Caki2 (cell line): ENCODE data around the gene PSMG2. TPM values are rescaled to one million over a fixed set of nuclear protein-coding genes. Genes with fewer than 3 reads are reported as not detected.

Experiments
- DNase-seq: peaks from one replicate; pipeline ENCODE4 v3.0.0-alpha.2; 2015; ENCODE audit warnings: low read depth
- in situ Hi-C: cut with HindIII; loops from 2 replicates; pipeline ENCODE4 v1.10.0; 2016; ENCODE audit warnings: low sequenced_read_pairs, low pct_unique_long_range_greater_than_20kb, mixed read lengths
- total RNA-seq: library from RNA; depleted of rRNA; stranded (reverse); fragments of >200 nt; shearing (Covaris generic); gene quantifications from 2 replicates; pipeline ENCODE4 v1.2.3, GENCODE V29; 2014; ENCODE audit warnings: low replicate concordance

Gene PSMG2
- total RNA-seq, 1 experiment from 2014 or later = 97.2 TPM

DNA sequence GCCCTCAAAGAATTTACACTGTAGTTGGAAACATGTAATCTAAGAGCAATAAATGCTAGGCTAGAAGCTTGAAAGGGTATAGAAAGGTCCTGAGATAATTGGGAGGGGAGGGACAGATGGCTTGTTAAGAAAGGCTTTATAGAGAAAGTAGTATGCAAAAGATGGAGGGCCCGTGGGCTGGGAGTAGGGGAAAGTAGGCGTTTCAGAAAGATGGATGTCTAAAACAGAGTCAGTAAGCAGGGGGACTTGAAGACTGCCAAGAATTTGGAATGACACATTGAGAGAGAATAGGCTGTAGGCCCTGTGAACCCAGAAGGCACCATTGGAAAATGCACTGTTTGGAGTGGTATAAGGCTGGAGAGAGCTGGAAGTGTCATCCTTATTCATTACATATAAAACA lies 822 bp downstream of the PSMG2 start:
- DNase-seq = no peak
- in situ Hi-C loops = loop anchor here (25.0 kb wide), 1 partner anchor 209 kb away; no protein-coding TSS in a partner anchor

DNA sequence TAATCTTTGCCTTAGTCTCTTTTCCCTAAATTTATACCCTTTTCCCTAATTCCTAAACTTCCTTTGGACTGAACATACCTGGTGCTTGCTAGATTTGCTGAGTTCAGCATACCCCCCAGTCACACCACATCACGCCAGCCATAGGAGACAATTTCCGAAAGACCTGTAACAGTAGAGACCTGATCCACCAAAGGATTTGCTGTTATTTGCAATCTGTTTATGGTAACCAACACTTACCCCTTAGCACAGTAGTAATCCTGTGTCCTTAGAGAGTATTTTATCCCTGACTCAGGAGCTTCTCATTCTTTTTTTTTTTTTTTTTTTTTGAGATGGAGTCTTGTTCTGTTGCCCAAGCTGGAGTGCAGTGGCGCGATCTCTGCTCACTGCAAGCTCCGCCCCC lies 8.6 kb downstream of the PSMG2 start:
- DNase-seq = no peak
- in situ Hi-C loops = loop anchor here (25.0 kb wide), 1 partner anchor 201 kb away; no protein-coding TSS in a partner anchor

GRCh38 chr18:12721495-12722275 lies 18.8 kb downstream of the PSMG2 start:
- in situ Hi-C loops = loop anchor here (25.0 kb wide), 1 partner anchor 191 kb away; no protein-coding TSS in a partner anchor

DNA sequence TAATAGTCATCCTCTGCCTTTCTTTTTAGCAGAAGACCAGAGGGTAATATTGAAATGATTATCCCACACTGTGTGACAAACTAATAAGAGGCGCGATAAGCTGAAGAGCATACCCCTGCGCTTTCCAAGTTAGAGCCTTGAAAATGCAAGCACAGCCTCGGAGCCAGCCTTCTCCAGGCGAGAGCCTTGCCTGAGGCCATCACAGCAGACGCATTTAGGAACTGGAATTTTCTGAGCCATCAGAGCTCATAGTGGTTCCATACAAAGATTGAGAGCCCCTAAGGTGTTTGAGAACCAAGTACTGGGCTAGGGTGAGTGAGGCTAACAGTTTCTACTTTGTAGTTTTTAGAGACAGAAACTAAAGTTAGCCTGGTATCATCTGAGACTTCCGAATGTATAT lies 19.9 kb downstream of the PSMG2 start:
- in situ Hi-C loops = loop anchor here (25.0 kb wide), 1 partner anchor 190 kb away; no protein-coding TSS in a partner anchor
- DNase-seq = no peak

More at GRCh38 chr18:12721495-12722275, 18.8 kb downstream of the PSMG2 start:
- no peak for DNase-seq

DNA sequence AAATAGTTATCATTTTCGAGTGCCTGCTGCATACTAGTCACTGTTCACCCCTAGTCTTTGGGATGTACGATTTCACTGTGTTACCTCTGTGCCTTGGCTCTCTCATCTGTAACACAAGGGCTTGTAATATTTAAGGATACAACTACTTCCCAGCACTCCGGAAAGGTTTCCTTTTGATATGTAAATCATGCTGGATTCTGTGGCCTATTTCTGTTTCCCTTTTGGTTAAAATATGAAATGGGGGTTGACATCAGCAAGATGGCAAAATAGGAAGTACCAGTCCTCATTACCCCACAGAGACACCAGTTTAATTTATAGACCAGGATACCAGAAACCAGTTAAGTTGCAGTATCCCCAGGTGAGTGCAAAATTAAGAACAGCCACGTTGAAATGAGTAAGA lies 23.5 kb downstream of the PSMG2 start:
- DNase-seq = no peak
- in situ Hi-C loops = no loop called here

- in situ Hi-C loops = no loop called here
- peak; percentile 51 for DNase-seq
Measured at GRCh38 chr18:12726774-12727550, 24.1 kb downstream of the PSMG2 start.

- in situ Hi-C loops = no loop called here
- no peak for DNase-seq
Measured at GRCh38 chr18:12737243-12737902, 34.5 kb downstream of the PSMG2 start.

GRCh38 chr18:12741351-12741750 lies 38.5 kb downstream of the PSMG2 start:
- in situ Hi-C loops = no loop called here
- no peak for DNase-seq

DNA sequence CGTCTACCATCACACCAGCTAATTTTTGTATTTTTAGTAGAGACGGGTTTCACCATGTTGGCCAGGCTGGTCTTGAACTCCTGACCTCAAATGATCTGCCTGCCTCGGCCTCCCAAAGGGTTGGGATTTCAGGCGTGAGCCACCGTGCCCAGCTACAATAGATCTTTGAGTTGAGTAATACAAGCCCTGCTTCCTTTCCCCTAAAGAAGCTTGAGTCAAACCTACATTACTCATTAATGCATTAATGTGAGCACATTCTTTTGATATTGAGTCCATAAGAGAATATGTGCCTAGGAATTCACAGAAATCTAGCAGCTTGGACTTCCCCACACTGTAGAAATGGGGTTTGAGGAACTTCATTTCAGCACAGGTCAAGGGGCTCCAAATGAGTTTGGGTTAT lies 39.6 kb downstream of the PSMG2 start:
- DNase-seq = no peak
- in situ Hi-C loops = no loop called here

DNA sequence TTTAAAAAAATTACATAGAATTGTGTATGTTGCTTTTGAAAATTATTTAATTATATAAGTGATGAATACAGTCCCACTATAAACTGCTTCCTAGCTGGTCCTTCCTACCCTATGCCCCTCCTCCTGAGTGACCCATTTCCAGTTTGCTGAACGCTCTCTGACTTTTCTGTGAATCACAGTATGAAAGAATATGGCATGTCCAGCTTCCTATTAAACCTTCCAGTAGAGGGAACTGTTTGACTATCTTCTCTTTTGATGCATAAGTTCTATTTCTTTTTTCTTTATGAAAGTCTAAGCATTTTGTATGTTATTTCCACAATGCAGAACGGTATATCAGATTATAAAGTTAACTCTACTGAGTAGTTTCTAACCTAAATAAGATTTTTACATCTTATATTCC lies 41.3 kb downstream of the PSMG2 start:
- DNase-seq = peak; percentile 44
- in situ Hi-C loops = no loop called here

- no peak for DNase-seq
- in situ Hi-C loops = no loop called here
Measured at GRCh38 chr18:12745095-12745795, 42.4 kb downstream of the PSMG2 start.

DNA sequence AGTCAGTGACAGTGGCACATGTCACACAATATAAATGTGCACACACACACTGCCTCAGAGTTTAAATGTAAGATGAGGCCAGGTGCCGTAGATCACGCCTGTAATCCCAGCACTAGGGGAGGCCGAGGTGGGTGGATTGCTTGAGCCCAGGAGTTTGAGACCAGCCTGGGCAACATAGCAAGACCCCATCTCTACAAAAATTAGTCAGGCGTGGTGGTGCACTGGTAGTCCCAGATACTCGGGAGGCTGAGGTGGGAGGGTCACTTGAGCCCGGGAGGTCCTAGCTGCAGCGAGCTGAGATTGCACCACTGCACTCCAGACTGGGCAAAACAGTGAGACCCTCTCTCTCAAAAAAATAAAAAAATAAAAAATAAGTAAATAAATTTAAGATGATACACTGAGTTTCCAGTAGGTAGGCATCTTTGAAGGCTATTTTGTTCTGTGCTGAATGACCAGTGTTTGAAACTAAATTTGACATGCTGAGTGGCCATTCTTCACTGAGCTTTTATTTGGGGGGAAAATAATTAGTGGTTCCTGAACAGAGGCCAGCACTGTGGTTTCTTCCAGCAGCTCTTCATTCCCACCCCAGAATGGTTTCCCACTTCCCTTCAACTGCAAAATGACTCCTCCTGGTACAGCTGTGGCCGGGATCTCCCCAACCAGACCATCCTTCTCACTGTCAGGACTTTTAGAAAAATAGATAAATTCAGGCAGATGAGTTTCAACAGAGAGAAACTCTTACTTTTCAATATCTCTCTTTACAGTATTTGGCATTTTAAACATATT lies 44.9 kb downstream of the PSMG2 start:
- in situ Hi-C loops = no loop called here
- DNase-seq = no peak

DNA sequence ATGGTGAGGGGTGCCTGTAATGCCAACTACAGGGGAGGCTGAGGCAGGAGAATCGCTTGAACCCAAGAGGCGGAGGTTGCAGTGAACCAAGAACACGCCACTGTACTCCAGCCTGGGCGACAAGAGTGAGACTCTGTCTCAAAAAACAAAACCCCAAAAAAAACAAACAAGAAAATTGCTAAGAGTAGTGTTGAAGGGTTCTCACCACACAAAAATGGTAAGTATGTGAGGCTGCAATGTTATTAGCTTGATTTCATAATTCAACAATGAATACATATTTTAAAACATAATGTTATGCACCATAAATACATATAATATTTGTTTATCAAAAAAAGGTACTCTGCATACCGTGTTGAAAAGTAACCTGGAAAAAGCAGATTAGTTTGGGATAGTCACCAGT lies 45.8 kb downstream of the PSMG2 start:
- DNase-seq = no peak
- in situ Hi-C loops = no loop called here

DNA sequence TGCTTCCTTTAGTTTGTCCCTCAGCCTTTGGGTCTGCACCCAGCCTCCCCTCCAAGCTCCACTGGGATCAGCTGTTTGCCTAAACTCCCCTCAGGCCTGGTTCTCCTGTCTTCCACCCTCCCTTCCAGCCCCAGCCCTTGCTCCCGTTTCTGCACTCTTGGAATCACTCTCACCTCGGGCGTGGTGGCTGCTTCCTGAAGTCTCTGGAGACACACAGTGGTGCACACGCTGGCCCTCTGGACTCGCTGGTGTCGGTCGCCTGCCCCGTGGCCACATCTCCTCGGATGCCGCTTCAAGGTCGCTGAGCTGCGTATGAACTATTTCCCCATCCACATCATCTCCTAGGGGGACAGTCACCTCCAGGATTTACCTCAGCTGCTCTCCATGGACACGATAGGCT lies 46.3 kb downstream of the PSMG2 start:
- in situ Hi-C loops = no loop called here
- DNase-seq = no peak

DNA sequence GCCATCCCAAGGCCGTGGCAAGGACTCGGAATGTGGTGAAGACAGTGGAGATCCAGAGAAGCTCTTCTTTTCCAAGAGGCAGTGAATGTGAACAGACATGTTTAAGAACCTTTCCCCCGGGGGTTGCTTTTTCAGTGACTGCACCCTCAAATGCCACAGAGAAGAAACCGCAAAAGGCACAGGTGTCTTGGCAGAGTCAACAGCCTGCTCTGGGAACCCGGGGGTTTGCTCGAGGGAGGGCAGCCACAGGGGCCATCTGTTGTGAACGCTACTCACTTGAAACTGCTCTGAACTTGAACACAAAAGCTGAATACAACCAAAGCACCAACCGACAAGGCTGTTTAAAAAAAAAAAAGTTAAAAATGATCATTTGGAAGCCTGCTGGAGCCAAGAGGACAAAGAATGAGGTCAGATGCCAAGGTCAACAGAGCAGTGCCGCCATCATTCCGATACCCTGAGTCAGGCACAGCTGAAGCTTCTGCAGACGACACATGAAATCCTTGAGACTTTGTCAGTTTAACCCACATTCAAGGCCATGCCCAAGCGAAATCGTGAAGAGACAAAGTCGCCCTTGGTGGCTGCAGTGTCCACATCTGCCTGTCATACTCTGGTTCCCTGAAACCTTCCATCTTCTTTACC lies 47.4 kb downstream of the PSMG2 start:
- DNase-seq = no peak
- in situ Hi-C loops = no loop called here

GRCh38 chr18:12750715-12751502 lies 48.1 kb downstream of the PSMG2 start:
- DNase-seq = no peak
- in situ Hi-C loops = no loop called here
